DMS53 (cell line): Measurements from ENCODE around the gene RAB21.
A peak's percentile ranks its signal among the peaks of the same experiment; 100 is the strongest.
"Not testable (repeated sequence)": the region's sequence is repeated elsewhere in the genome, so short reads cannot be mapped to it uniquely, and the experiment has no call there.

Source experiments
- DNase-seq: peaks from one replicate; lab custom pipeline; 2025; lab: John Stamatoyannopoulos, UW

Gene RAB21

DNA sequence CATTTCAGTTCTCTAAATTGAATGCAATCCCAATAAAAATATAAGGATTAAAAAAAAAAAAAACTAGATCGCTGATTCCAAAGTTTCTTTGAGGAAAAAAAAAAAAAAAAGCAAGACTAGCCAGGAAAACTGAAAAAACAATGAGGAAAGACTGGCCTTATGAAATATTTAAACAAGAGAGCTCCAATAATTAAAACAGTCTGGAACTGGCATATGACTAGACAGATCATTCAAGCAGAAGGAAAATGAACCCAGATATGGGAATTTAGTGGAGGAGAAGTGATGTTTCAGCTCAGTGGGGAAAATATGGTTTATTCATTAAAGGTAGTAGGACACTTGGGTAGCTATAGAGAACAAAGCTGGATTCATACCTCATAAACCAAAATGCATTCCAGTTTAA lies 42.9 kb downstream of the RAB21 start:
- DNase-seq: no peak

DNA sequence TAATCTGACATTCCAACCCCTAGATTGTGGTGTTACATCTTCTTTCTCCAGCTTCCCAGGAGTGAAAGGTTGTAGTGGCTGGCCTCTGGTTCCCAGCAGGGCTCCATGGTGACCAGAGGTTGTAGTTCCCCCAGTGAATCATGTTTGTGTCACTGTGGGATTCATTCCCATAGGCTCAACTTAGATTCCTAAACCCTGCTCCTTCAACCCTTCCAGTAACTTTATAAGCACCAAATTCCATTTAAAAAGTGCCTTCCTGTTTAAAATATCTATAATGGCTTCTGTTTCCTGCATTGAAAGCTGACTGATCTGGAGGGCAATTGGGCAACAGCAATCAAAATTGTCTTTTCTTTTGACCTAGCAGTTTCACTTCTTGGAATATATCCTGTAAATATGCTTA lies 44.4 kb downstream of the RAB21 start:
- DNase-seq: no peak

DNA sequence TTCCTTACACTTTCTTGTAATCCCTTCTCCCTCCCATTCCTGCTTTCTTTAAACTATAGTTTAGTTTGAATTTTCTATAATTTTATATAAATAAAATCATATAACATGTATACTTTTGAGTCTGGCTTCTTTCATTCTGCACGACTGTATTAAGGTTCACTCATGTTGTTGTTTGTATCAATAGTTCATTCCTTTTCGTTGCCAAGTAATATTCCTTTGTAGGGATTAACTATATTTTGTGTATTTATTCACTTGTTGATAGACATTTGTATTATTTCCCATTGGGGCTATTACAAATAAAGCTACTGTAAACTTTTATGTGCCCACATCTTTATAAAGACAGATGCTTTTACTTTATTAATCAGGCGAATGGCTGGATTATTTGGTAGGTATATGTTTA lies 45.5 kb downstream of the RAB21 start:
- no peak for DNase-seq

DNA sequence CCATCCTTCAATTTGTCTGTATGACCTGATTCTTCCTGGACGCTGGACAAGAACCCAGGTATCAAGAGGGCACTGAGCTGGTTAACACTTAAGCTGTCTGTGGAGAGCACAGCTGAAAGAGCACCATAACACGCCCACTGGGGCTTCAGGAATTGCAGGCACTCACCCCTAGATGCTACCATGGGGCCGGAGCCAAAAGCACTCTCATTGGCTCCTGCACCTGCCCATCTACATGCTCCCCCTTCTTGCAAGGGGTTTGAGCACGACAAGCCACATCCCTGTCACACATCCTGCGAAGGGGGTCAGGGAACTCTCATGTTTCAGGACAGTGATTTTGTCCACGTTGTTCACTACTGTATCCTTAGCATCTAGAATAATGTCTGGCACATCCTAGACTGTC lies 49.8 kb downstream of the RAB21 start:
- no peak for DNase-seq

DNA sequence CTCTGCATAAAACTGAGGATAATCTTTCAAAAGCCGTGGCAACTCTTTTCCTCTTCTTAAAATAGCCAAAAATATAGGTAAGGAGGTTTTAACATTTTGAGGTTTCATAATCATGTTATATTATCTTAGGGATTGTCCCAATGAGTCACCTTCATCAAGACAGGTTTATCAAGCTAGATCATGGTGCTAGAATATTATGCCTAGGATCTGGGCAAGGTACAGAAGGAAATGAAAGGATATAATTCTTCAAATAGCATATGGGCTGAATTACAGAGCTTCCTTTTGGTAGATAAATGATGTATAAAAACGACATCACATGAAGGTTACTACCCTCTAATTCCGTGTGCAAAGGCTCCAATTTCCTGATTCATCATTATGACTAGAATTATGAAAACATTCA lies 56.3 kb downstream of the RAB21 start:
- DNase-seq: peak; percentile 45

DNA sequence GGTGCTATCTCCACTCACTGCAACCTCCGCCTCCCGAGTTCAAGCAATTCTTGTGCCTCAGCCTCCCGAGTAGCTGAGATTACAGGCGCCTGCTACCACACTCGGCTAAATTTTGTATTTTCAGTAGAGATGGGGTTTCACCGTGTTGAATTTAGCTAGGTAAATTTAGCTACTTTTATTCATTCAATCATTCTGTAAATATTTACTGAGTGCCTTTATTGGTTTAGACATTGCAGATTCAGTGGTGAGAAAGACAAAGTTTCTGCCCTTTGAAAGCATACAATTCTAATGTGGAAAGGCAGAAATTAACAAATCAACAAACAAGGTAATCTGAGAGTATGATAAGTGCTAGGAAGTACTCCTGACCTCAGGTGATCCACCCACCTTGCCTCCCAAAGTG lies 60.6 kb downstream of the RAB21 start:
- DNase-seq: peak; percentile 54

DNA sequence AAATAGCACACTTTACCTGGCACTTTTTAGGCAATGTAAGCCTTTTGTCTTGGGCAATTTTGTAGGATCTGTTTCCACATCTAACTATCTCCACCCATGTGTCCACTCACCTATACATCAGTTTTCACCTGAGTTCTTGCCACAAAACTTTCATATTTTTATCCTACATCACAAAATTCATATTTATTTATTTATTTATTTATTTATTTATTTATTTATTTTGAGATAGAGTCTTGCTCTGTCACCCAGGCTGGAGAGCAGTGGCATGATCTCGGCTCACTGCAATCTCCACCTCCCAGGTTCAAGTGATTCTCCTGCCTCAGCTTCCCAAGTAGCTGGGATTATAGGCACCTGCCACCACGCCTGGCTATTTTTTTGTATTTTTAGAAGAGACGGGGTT lies 67.4 kb downstream of the RAB21 start:
- DNase-seq: not testable (repeated sequence)

DNA sequence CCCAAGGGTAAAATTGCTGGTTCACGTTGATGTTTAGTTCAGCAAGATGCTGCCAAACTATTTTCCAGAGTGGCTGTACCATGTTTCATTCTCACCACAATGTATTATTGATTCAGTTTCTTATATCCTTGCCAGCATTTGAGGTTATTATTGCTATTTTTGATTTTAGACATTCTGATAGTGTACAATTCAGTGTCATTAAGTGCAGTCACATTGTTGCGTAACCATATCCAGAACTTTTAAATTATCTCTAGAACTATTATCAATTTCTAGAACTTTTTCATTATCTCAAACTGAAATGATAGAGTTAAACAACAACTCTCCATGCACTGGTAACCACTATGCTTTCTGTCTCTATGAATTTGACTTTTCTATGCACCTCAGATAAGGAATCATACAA lies 74.2 kb downstream of the RAB21 start:
- DNase-seq: no peak

DNA sequence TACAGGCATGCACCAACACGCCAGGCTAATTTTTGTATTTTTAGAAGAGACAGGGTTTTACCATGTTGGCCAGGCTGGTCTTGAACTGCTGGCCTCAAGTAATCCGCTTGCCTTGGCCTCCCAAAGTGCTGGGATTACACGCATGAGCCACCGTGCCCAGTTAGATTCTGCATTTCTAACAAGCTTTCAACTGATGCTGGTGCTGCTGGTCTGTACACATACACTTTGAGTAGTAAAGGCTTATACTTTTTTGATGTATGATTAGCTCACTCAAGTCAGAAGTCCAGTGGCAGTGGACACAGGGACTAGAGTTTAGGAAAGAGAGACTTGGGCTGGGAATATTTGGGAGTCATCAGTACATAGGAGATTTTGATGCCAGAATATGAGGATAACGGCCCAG lies 82.7 kb downstream of the RAB21 start:
- DNase-seq: no peak

DNA sequence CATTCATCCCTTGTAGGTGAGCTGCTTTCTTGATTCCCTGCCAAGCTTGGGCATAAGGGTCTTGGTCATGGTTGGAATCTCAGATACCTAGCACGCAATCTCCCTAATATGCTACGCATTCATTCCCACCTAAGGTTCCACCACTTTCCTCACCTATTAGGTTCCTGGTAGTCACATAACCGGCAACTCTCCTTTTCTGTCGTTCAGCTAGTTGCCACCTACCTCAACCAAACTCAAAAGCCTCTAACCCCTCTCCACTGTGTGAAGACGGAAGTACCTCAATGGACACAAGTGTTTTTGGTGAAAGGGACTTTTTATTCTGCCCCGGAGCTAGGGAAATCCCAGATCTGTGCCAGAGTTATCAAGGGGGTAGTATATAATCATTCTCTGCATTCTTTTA lies 83.6 kb downstream of the RAB21 start:
- DNase-seq: no peak

DNA sequence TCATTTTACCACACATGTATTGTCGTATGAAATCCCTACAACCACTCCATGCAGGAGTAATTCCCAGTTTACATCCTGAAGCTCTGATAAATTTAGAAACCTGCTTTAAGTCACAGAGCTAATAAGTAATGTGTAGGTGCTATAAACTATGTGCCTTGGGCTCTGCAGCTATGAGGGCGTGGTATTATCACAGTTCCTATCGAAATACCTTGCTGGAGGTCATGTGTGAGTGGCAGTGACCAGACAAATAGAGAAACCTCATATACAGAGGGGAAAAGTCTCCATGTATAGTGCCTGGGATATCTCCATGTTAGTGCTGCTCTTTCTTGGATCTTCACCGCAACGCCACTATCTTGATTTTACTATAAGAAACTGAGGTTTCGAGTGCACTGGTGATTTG lies 84.0 kb downstream of the RAB21 start:
- DNase-seq: no peak

DNA sequence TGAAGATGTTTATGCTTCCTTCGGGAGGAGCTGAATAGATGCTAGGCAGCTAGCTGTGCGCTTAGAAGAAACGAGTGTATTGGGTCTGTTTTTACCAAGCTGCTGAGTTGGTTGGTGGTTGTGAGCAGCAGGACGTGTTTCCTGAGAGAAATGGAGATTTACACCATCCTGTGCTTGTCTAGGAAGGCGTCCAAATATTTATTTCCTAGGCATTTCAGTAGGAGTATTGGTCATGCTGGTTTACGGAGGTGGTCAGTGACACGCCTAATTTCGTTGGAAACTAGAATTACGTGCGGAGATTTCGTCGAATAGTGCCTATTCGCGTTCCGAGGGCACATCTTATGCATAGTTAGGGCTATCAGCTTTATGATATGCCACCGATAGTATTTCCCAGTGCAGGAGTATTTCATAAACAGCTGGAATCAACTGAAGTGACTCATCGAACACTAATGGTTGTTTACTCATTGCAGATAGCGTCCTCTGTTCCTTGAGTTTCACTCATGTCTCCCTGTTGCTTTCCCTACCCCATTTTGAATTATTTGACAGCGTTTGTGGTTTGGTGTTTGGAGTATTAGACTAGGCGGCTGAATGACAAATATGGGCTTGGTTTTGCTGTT lies 85.7 kb downstream of the RAB21 start:
- peak; percentile 82 for DNase-seq

DNA sequence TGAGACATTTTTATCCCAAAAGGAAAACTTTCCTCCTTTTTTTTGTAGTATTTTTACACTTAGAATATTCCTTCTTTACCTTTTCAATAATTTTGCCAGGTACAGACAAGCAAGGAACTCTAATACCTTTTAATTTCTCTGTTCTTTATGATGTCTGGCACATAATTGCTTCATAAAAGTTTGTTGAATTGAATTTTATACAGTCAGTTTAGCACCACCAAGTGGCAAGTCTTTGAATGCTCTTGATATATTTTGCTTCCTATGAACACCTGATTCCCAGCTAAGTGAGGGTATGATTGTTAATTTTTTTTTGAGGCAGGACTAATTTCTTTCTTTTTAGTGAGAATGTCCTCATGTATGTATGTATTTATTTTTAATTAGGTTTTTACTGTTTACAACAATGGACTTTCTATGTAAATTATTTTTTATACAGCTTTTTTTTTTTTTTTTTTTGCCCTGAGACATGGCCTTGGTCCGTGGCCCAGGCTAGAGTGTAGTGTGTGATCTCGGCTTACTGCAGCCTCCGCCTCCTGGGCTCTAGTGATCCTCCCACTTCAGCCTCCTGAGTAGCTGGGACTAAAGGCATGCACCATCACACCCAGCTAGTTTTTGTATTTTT lies 91.8 kb downstream of the RAB21 start:
- peak; percentile 78 for DNase-seq

DNA sequence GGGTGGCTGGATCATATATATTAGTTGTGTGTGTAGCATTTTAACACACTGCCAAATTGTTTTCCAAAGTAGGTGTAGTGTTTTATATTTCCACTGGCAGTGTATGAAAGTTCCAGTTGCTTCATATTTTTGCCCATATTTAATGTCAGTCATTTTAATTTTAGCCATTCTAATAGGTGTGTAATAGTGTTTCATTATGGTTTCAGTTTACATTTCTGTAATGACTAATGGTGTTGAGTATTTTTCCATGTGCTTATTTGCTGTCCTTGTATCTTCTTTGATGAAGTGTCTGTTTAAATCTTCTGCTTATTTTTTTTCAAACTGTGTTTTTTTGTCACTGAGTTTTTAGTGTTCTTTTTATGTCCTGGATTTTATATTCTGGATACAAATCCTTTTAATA lies 93.5 kb downstream of the RAB21 start:
- no peak for DNase-seq

DNA sequence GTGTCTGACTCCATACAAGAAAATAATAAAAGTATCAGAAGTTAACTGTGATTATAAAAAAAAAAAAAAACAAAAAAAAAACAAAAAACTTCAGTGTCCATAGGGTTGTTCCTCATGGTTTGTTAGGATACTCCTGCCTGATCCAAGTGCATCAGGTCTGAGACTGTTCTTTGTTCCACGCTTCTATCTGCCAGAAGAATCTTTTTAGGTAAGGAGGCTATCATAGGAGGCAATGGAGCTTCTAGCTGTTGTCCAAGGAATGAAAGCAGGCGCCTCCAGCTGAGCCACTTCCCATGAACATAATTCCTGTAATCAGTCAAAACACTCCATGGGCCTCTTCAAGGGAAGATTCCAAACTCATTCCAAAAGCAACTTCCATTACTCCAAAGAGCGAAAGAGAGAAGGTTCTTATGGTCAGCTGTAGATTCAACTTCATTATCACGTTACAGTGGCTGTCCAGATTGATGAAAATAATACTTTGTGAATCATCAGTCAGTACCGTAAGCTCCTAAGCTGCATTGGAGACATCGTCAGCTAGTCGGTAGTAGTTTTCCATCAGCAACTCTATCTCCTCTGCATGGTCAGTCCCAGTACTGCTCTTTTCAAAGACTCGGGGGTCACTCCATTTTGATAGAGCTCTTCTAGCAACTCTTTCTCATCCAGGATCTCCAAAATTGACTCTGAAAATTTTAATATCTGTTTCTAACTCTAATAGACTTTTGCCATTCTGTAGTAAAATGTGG lies 94.6 kb downstream of the RAB21 start:
- no peak for DNase-seq
